HG02885 (cell line): ENCODE results near the gene ZNF341.

Experiments used
- ATAC-seq: cut with Tn5 transposase; IDR thresholded peaks from one replicate; pipeline ENCODE4 v1.9.1; 2021; ENCODE audit warnings: mild to moderate bottlenecking; ENCODE audit not compliant: unreplicated experiment, poor library complexity

Gene ZNF341

GRCh38 chr20:33819456-33819855, 87.7 kb downstream of the ZNF341 start:
- no peak for ATAC-seq

DNA sequence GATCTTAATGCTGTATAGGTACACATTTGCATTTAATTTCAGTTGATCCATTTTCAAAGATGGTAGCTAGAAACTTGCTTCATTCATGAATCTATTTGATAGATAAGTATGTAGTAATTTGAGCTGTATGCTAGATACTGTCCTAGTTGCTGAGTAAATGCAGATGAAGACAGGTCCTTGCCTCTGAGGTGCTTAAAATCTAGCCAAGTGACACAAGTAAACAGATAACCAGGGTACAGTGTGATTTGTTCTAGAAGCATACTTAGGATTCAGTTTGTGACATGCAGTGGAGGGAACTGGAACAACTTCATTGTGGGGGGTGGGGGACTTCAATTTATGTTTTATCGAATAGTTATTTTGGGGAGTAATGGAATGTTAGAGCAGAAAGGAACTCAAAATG, 88.6 kb downstream of the ZNF341 start:
- no peak for ATAC-seq

GRCh38 chr20:33821270-33821836, 89.6 kb downstream of the ZNF341 start:
- no peak for ATAC-seq

- ATAC-seq, result no peak
Observed at GRCh38 chr20:33822423-33822822, 90.6 kb downstream of the ZNF341 start.

- no peak for ATAC-seq
Observed at GRCh38 chr20:33822991-33823390, 91.2 kb downstream of the ZNF341 start.

DNA sequence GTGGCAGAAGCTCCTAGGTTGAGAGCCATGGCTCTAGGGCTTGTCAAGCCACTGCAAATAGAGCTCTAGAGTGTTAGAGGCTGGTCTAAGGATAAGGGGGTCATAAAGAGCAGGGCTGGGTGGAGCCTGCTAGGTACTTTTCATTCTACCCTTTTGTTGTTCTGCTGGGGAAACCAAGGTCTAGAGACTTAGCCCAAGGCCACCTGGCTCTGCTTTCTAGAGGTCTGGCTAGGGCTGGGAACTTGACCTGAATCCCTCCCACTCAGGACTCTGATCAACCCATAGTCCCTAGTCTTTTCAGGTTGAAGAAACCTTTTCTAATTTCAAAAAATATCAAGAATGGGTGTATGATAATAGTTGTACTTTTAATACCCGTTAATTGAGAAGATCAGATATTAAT, 93.1 kb downstream of the ZNF341 start:
- ATAC-seq, result no peak

DNA sequence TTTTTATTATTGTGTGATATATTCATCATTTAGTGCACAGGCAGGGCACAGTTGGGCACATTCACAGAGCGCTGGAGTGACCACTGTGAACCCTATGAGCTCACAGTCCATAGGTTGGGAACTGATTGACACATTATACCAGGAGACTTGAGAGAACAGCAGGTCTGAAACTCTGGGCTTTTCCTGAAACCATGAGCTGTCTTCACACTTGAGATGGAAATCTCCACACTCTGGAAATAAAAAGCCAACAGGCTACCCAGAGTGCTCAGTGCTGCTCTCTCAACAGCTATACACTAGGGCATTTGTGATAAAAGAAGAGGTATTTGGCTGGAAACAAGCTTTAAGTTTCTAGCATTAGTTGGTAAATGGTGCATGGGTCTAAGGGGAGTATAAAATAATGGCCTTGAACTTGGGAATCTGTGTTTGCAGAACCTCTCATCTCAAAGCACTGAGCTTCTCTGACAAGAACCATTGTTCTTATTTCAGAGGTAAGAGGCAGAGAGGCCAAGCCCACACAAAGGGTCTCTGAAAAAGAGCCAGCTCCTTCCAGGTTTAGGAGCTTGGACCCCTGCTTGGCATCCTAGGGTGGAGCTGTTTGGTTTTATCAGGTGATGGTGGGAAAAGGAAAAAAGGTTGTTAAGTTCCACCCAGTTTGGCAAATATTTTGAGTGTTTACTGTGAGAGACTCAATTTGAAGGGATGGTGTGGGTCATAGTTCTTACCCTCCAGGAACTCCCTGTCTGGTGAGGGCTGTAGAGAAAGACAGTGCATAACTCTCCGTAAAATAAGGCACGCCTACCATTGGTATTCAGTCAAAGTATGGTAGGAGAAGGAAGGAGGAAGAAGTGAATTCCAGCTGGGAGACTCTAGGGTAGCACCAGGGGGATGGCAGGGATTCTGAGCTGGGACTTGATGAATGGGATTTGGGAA, 93.8 kb downstream of the ZNF341 start:
- no peak for ATAC-seq

- no peak for ATAC-seq
Observed at GRCh38 chr20:33826270-33826897, 94.6 kb downstream of the ZNF341 start.

GRCh38 chr20:33827109-33827508, 95.3 kb downstream of the ZNF341 start:
- no peak for ATAC-seq

DNA sequence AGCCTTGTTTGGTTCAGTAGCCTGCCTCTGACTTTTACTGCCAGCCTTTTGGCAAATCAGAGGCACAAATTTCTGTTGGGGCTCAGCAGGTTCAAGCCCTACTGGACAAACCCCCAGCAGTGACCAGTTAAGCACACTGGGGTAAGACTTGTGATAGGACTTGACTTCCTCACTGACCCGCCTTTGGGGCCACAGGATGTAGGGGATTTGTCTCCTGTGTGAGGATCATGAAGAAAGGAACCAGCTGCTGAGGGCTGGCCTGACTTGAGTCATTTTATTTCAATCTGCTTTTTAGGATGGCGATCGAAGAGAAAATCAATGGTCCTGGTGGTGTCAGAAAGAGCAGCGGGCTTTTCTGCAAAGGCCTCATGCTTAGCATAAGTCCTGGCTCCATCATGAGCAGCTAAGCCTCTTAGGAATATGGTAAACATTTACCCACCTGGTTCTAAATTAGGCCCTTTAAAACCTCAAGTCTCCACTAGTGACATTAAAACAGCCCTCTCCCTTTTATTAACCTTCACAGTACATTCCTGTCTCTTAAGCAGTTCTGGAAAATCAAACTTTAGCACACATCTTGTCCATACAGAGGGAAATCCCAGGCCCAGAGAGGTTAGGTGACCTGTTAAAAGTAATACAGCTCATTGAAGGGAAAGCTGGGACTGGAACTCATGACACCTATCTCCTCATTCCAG, 96.0 kb downstream of the ZNF341 start:
- no peak for ATAC-seq

- ATAC-seq, result no peak
Observed at GRCh38 chr20:33828326-33828844, 96.6 kb downstream of the ZNF341 start.

DNA sequence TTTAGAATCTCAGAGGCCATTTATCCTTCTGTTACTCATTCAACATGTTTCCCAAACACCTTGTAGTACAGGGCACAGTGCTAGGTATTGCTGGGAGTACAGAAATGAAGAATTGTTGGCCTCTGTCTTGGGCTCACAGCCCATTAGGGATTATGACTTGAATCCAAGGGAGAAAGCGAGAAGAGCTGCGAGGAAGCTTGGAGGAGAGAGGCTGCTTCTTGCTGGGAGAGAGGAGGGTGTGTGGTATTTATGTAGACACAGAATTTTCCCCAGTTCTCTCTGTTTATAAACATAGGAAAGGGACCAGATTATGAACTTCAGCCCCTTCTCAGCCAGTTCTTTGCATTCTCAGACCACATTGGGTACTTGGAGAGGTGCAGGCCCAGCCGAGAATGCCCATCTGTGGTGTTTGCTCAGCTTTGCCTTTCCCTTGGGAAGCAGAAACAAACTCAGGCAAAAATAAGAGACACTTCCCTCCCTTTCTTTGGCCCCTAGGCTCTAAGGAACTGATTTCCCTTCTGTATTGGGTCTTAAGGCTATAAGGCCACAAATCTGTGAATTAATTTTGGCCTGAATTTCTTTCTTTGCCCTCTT, 97.3 kb downstream of the ZNF341 start:
- ATAC-seq, result no peak

DNA sequence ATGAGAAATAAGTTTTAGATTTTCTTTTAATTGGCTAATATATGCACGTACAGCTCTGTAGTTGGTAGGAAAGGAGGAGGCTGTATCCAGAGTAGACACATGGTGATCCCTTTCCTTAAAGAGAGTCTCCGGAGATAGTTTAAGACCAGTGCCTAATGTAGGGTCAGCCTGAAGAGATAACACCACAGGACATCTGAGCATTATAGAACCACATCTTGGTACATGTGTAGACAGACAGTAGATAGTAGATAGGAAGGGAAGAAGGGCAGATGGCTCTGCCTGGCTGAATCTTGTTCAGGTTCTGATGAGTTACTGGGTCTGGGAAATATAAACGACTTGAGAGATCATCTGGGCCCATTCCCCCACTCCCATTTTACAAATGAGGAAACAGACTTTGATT, 97.8 kb downstream of the ZNF341 start:
- no peak for ATAC-seq

DNA sequence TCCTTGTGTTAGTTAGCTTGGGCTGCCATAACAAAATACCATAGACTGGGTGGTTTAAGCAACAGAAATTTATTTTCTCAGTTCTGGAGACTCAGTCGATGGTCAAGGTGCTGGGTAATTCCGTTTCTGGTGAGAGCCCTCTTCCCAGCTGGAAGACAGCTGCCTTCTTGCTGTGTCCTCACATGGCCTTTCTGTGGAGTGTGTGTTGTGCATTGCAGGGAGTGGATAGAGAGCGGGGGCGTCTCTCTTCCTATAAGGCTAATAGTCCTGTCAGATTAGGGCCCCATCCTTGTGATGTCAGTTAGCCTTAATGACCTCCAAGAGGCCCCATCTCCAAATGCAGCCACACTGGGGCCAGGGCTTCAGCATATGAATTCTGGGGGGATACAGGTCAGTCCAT, 98.6 kb downstream of the ZNF341 start:
- no peak for ATAC-seq

- ATAC-seq, result no peak
Observed at GRCh38 chr20:33832103-33832804, 100.5 kb downstream of the ZNF341 start.

DNA sequence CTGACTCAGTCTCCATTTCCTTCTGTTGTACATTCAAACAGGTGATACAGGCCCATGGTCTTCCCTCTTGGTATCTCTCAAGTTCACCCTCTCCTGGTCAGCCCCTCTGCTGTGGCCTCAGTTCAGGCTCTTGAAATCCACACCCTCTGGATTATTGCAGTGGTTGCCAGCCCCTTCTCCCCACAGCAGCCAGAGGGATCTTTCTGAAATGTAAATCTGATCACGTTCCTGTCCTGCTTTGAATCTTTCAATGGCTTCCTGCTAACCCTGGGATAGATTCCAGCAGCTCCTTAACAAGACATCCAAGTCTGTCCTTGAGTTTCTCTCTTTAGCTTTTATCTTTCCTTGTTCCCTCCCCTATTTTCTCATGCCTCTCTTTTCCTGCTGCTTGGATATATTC, 101.5 kb downstream of the ZNF341 start:
- ATAC-seq, result no peak

DNA sequence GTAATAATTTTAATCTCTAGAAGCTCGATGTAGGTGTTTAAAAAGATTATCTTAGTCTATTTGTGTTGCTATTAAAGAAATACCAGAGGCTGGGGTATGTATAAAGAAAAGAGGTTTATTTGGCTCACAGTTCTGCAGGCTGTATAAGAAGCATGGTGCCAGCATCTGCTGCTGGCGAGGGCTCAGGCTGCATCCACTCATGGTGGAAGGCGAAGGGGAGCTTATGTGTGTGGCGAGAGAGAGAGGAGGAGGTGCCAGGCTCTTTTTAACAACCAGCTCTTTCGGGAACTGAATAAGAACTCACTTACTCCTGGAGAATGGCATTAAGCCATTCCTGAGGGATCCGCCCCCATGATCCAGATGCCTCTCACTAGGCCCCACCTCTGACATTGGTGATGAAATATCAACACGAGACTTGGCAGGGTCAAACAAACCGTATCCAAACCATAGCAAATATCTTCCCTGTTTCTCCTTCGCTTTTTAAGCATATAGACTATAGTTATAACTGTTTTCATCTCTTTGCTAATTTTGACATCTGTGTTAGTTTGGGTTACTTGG, 103.9 kb downstream of the ZNF341 start:
- ATAC-seq, result no peak

DNA sequence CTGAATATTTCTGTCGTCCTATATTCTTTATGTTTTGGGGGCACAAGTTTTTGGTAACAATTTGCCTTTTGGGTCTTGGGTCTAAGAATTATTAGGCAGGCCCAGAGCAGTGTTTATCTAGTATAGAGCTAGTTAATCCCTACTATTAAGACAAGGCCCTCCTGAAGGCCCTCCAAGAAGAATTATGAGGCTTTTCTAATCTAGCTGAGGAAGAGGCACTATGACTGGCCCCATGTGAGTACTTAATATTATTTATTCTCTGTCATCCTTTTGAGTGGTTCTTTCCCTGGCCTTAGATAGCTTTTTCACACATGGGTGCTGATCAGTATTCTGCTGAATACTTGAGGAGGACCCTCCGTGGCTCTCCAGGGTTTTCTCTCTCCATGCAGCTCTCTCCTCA, 104.5 kb downstream of the ZNF341 start:
- no peak for ATAC-seq

GRCh38 chr20:33837096-33837830, 105.5 kb downstream of the ZNF341 start:
- no peak for ATAC-seq
